Endothelial cell of umbilical vein (primary cell): ENCODE measurements around the gene DCUN1D2.

Experiments
- CTCF ChIP-seq, 2 donors: IDR thresholded peaks; 1 replicate in 1 of 2; 2 replicates in 1 of 2; pipeline ENCODE4 v1.5.1; 2011; ENCODE audit warnings: low read length in 2 of 2, mild to moderate bottlenecking in 2 of 2, moderate library complexity in 2 of 2, control low read depth in 1 of 2, inconsistent platforms in 1 of 2, low read depth in 1 of 2; ENCODE audit not compliant: insufficient read depth in 1 of 2; ENCODE audit errors: extremely low read depth in 1 of 2
- EZH2 ChIP-seq: IDR thresholded peaks from 2 replicates; pipeline ENCODE4 v1.6.1; 2012; ENCODE audit warnings: borderline replicate concordance, low read depth, mild to moderate bottlenecking, moderate library complexity, low read length, inconsistent platforms; ENCODE audit not compliant: severe bottlenecking
- GATA2 ChIP-seq: IDR thresholded peaks from 2 replicates; pipeline ENCODE4 v1.7.0; 2011; ENCODE audit warnings: low read depth, mild to moderate bottlenecking, moderate library complexity, mixed read lengths, low read length; ENCODE audit not compliant: insufficient read length, insufficient read depth
- POLR2A ChIP-seq: IDR thresholded peaks from 2 replicates; pipeline ENCODE4 v1.6.1; 2012; ENCODE audit warnings: low read depth, mild to moderate bottlenecking, control low read depth, low read length

GRCh38 chr13:113528813-113529180 is 38.3 kb upstream of the DCUN1D2 start:
- TF ChIP-seq CTCF (IDR thresholded peaks at IDR 0.05; ENCODE audit: extremely low read depth in 1 of 2, insufficient read depth in 1 of 2, low read depth in 1 of 2, low read length in 2 of 2) (no peak), POLR2A (no peak), GATA2 (no peak), EZH2 (no peak)
